Nephron (organoid): Measurements from ENCODE around the gene TGFBR3L.

Experiments
- H3K27ac Mint-ChIP-seq, 3 experiments: 2 replicates each; pipeline ENCODE4 v1.8.0; 2020; ENCODE audit warnings: mixed read lengths in 3 of 3, mild to moderate bottlenecking in 2 of 3, moderate library complexity in 1 of 3
- H3K27me3 Mint-ChIP-seq: 2 replicates; pipeline ENCODE4 v1.8.0; 2021; ENCODE audit warnings: low read depth, mild to moderate bottlenecking, moderate library complexity, mixed read lengths
- H3K36me3 Mint-ChIP-seq: 2 replicates; pipeline ENCODE4 v1.8.0; 2020; ENCODE audit warnings: low read depth, mixed read lengths
- H3K4me1 Mint-ChIP-seq: 2 replicates; pipeline ENCODE4 v1.8.0; 2020; ENCODE audit warnings: mixed read lengths
- H3K4me3 Mint-ChIP-seq, 3 experiments: 2 replicates each; pipeline ENCODE4 v1.8.0; 2020; ENCODE audit warnings: mild to moderate bottlenecking in 3 of 3, mixed read lengths in 3 of 3, moderate library complexity in 2 of 3
- H3K9me3 Mint-ChIP-seq: 2 replicates; pipeline ENCODE4 v1.8.0; 2020; ENCODE audit warnings: mixed read lengths
- CTCF ChIP-seq, 3 experiments: fragments of 200-600 bp; sonication (generic); IDR thresholded peaks; one replicate each; pipeline ENCODE4 v1.5.0; 2021; ENCODE audit warnings: antibody characterized with exemption in 3 of 3; ENCODE audit not compliant: unreplicated experiment in 3 of 3

TGFBR3L gene

GRCh38 chr19:7868671-7869452, 45.8 kb upstream of the TGFBR3L start:
- Mint-ChIP-seq H3K4me3 (peak overlapping the region; percentile 58 to 72 (median 69)), H3K9me3 (no peaks in the 10 kb centered on the region), H3K27ac (peak overlapping the region in 2 of 3 experiments; percentile 51 to 80), H3K27me3 (peaks cover 64% of the 10 kb centered on the region), H3K36me3 (no peaks in the 10 kb centered on the region), H3K4me1 (peaks cover 12% of the 10 kb centered on the region)
- peak; percentile 93 to 95 (median 95) for TF ChIP-seq CTCF (IDR thresholded peaks at IDR 0.05; ENCODE audit: unreplicated experiment in 3 of 3)

- H3K36me3 Mint-ChIP-seq = no peaks in the 10 kb centered on the region
- peaks cover 59% of the 10 kb centered on the region for H3K27me3 Mint-ChIP-seq
- peaks cover 12% of the 10 kb centered on the region for H3K4me1 Mint-ChIP-seq
- peak; percentile 15 to 53 (median 22) for TF ChIP-seq CTCF (IDR thresholded peaks at IDR 0.05; ENCODE audit: unreplicated experiment in 3 of 3)
- H3K4me3 Mint-ChIP-seq = peak overlapping the region in 2 of 3 experiments; percentile 57 to 69
- no peak overlapping the region for H3K27ac Mint-ChIP-seq
- no peaks in the 10 kb centered on the region for H3K9me3 Mint-ChIP-seq
These were observed 45.1 kb upstream of the TGFBR3L start for GRCh38 chr19:7869453-7869909.

DNA sequence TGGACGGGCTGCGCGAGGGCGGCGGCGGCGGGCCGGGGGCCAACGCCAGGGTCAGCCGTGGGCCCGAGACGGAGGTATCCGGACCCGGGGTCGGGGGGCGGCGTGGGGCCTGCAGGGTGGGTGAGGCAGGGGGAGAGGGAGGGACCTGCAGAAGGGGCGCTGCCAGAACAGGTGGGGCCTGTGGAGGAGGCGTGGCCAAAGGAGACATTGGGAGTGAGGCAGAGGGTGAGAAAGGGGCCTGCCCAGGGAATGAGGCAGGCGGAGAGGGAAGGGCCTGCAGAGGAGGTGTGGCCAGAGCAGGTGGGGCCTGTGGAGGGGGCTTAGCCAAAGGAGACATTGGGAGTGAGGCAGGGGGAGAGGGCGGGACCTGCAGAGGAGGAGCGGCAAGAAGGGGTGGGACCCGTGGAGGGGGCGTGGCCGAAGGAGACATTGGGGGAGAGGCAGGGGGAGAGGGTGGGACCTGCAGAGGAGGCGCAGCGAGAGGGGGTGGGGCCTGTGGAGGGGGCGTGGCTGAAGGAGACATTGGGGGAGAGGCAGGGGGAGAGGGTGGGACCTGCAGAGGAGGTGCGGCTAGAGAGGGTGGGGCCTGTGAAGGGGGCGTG, 44.6 kb upstream of the TGFBR3L start:
- peak overlapping the region; percentile 52 to 91 (median 65) for H3K27ac Mint-ChIP-seq

GRCh38 chr19:7870571-7871436, 43.8 kb upstream of the TGFBR3L start:
- Mint-ChIP-seq H3K4me1 (peaks cover 12% of the 10 kb centered on the region), H3K27me3 (peaks cover 59% of the 10 kb centered on the region), H3K27ac (peak overlapping the region; percentile 91 to 99 (median 98)), H3K36me3 (no peaks in the 10 kb centered on the region), H3K4me3 (peak overlapping the region; percentile 80 to 84 (median 80)), H3K9me3 (no peaks in the 10 kb centered on the region)
- no peak for TF ChIP-seq CTCF (IDR thresholded peaks at IDR 0.05; ENCODE audit: unreplicated experiment in 3 of 3)

More for the DNA sequence above, 44.6 kb upstream of the TGFBR3L start:
- Mint-ChIP-seq H3K36me3 (no peaks in the 10 kb centered on the region), H3K4me1 (peaks cover 12% of the 10 kb centered on the region), H3K4me3 (peak overlapping the region; percentile 74 to 83 (median 80)), H3K27me3 (peaks cover 59% of the 10 kb centered on the region), H3K9me3 (no peaks in the 10 kb centered on the region)
- TF ChIP-seq CTCF (IDR thresholded peaks at IDR 0.05; ENCODE audit: unreplicated experiment in 3 of 3) = no peak

DNA sequence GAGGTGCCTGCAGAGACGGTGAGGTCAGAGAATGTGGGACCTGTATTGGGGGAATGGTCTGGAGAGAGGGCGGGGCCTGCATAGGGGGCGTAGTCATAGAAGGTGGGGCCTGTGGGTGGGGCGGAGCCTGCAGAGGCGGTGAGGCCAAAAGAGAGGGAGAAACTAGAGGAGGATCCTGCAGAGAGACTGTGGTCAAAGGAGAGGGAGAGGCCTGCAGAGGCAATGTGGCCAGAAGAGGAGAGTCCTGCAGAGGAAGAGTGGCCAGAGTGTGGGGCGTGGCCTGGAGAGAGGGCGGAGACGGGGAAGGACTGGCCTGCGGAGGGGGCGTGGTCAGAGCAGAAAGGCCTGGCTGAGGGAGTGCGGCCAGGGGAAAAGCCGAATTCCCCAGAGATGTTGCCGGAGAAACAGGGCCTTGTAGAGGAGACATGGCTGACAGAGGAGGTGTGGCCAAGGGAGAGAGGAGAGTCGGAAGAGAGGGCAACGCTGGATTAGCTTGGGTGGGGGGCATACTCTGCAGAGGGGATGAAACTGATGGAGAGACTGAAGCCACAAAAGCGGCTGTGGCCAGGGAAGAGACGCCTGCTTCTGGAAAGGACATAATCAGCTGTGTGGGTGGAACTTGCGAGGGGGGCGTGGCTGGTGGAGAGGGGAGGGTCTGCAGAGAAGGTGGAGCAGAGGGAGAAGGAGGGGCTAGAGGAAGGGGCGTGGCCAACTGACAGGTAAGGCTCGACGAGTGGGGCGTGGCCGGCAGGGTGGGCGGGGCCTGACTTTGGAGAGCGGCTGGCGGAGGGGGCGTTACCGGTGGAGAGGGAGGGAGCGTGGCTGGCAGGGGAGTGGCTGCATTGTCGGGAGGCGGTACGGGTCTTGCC, 43.0 kb upstream of the TGFBR3L start:
- Mint-ChIP-seq H3K36me3 (no peaks in the 10 kb centered on the region), H3K4me1 (peaks cover 12% of the 10 kb centered on the region), H3K27me3 (peaks cover 58% of the 10 kb centered on the region), H3K4me3 (peak overlapping the region; percentile 80 to 84 (median 80)), H3K27ac (peak overlapping the region; percentile 91 to 99 (median 98)), H3K9me3 (no peaks in the 10 kb centered on the region)
- no peak for TF ChIP-seq CTCF (IDR thresholded peaks at IDR 0.05; ENCODE audit: unreplicated experiment in 3 of 3)
